NCI-H748 (cell line): ENCODE measurements around the gene PTPRD.

Source experiments
- DNase-seq: peaks from one replicate; lab custom pipeline; 2025; ENCODE audit not compliant: unreplicated experiment; lab: John Stamatoyannopoulos, UW

PTPRD gene

DNA sequence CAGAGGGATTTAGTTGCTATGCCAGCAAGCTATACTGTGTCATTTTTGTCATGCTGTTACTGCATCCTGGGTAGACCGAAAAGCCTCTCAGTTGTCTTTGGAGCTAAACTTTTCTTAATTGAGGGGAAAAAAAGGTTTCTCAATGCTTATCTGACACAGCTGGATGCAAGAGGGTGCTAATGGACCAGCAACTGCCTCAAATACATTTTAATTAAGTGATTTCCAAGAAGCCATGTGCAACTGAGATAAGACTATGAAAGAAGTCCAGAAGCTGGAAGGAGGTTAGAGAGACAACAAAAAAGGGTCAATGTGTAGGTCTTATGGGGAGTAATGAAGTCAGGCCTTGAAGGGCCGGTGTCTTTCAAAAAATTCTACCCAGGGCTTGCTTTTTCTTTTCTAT lies 2347.5 kb downstream of the PTPRD start:
- DNase-seq = no peak
